Neural progenitor cell (in vitro differentiated cells): ENCODE measurements around the gene GPR84. TPM values are rescaled to one million over a fixed set of nuclear protein-coding genes. Genes with fewer than 3 reads are reported as not detected.
A peak's percentile ranks its signal among the peaks of the same experiment; 100 is the strongest.

Experiments used
- DNase-seq: peaks from one replicate; pipeline ENCODE4 v3.0.0-alpha.2; 2016; ENCODE audit warnings: low spot score
- H2AFZ ChIP-seq: fragments of 200-600 bp; sonication (generic); replicated peaks from 2 replicates; pipeline ENCODE4 v1.6.1; 2016; ENCODE audit warnings: antibody characterized with exemption
- H3F3A ChIP-seq: fragments of 200-600 bp; sonication (generic); 2 replicates; pipeline ENCODE4 v1.6.1; 2016; ENCODE audit warnings: antibody characterized with exemption, low read depth
- H3K27ac ChIP-seq: fragments of 200-600 bp; sonication (generic); 2 replicates; pipeline ENCODE4 v1.5.1; 2016; ENCODE audit warnings: mild to moderate bottlenecking
- H3K27me3 ChIP-seq: fragments of 200-600 bp; sonication (generic); 2 replicates; pipeline ENCODE4 v1.6.1; 2016; ENCODE audit warnings: mild to moderate bottlenecking, moderate library complexity
- H3K36me3 ChIP-seq: fragments of 200-600 bp; sonication (generic); 2 replicates; pipeline ENCODE4 v1.5.1; 2016
- H3K4me1 ChIP-seq: fragments of 200-600 bp; sonication (generic); 2 replicates; pipeline ENCODE4 v1.6.1; 2016; ENCODE audit warnings: mixed run types
- H3K4me2 ChIP-seq: fragments of 200-600 bp; sonication (generic); 2 replicates; pipeline ENCODE4 v1.6.1; 2016
- H3K4me3 ChIP-seq: fragments of 200-600 bp; sonication (generic); 2 replicates; pipeline ENCODE4 v1.5.1; 2016
- H3K79me2 ChIP-seq: fragments of 200-600 bp; sonication (generic); 2 replicates; pipeline ENCODE4 v1.6.1; 2016; ENCODE audit warnings: low read depth
- H3K9ac ChIP-seq: fragments of 200-600 bp; sonication (generic); 2 replicates; pipeline ENCODE4 v1.6.1; 2016
- H3K9me3 ChIP-seq: fragments of 200-600 bp; sonication (generic); 2 replicates; pipeline ENCODE4 v1.5.1; 2016; ENCODE audit warnings: low read depth
- H4K20me1 ChIP-seq: fragments of 200-600 bp; sonication (generic); 2 replicates; pipeline ENCODE4 v1.6.1; 2016; ENCODE audit warnings: low read depth
- H3K27ac Mint-ChIP-seq: 3 replicates; pipeline ENCODE4 v1.8.0; 2021; ENCODE audit warnings: mixed read lengths
- H3K27me3 Mint-ChIP-seq: 2 replicates; pipeline ENCODE4 v1.8.0; 2022; ENCODE audit warnings: low read depth, mild to moderate bottlenecking, inconsistent platforms, moderate library complexity, mixed read lengths; ENCODE audit not compliant: insufficient read depth
- H3K36me3 Mint-ChIP-seq: 3 replicates; pipeline ENCODE4 v1.8.0; 2021; ENCODE audit warnings: mixed read lengths
- H3K4me1 Mint-ChIP-seq: 3 replicates; pipeline ENCODE4 v1.8.0; 2021; ENCODE audit warnings: mixed read lengths
- H3K4me3 Mint-ChIP-seq: 3 replicates; pipeline ENCODE4 v1.8.0; 2021; ENCODE audit warnings: mild to moderate bottlenecking, moderate library complexity, mixed read lengths
- H3K9me3 Mint-ChIP-seq: 3 replicates; pipeline ENCODE4 v1.8.0; 2020; ENCODE audit warnings: mixed read lengths
- CTCF ChIP-seq: fragments of 200-600 bp; sonication (generic); IDR thresholded peaks from 2 replicates; pipeline ENCODE4 v1.5.1; 2017; ENCODE audit warnings: antibody characterized with exemption, mild to moderate bottlenecking
- EZH2 ChIP-seq: fragments of 200-600 bp; sonication (generic); IDR thresholded peaks from 2 replicates; pipeline ENCODE4 v1.6.1; 2017; ENCODE audit warnings: antibody characterized with exemption, mild to moderate bottlenecking, moderate library complexity
- EZH2phosphoT487 ChIP-seq: fragments of 200-600 bp; sonication (generic); IDR thresholded peaks from 2 replicates; pipeline ENCODE4 v1.6.1; 2017; ENCODE audit warnings: antibody characterized with exemption
- total RNA-seq: library from RNA; depleted of rRNA; stranded (reverse); fragments of >200 nt; gene quantifications from 2 replicates; pipeline ENCODE4 v1.2.3, GENCODE V29; 2015; ENCODE audit warnings: low replicate concordance

The GPR84 gene
- total RNA-seq, 1 donor from 2014 or later, result not detected

- Histone ChIP-seq H2AFZ (no peak overlapping the region), H3K4me1 (peaks cover 78% of the 10 kb centered on the region), H3K9ac (no peak overlapping the region), H3K27me3 (no peaks in the 10 kb centered on the region), H3K4me2 (peak overlapping the region; percentile 81), H4K20me1 (peaks cover 26% of the 10 kb centered on the region), H3F3A (peaks cover 74% of the 10 kb centered on the region), H3K79me2 (peaks cover 19% of the 10 kb centered on the region), H3K9me3 (no peaks in the 10 kb centered on the region), H3K27ac (no peak overlapping the region), H3K4me3 (peak overlapping the region; percentile 78), H3K36me3 (no peaks in the 10 kb centered on the region)
- no peaks in the 10 kb centered on the region for H3K9me3 Mint-ChIP-seq
- H3K36me3 Mint-ChIP-seq, result peaks cover 3% of the 10 kb centered on the region
- peak; percentile 34 for DNase-seq
- no peak for TF ChIP-seq EZH2
- no peak for TF ChIP-seq EZH2phosphoT487
- H3K27me3 Mint-ChIP-seq, result no peaks in the 10 kb centered on the region
- H3K4me3 Mint-ChIP-seq, result peak overlapping the region; percentile 93
- peaks cover 70% of the 10 kb centered on the region for H3K4me1 Mint-ChIP-seq
- H3K27ac Mint-ChIP-seq, result no peak overlapping the region
Measured at GRCh38 chr12:54390176-54390667, 25.9 kb upstream of the GPR84 start.

- H3K9ac ChIP-seq, result no peak overlapping the region
- H4K20me1 ChIP-seq, result peaks cover 31% of the 10 kb centered on the region
- H3K27ac ChIP-seq, result no peak overlapping the region
- Mint-ChIP-seq H3K27ac (peak overlapping the region; percentile 1), H3K4me3 (peak overlapping the region; percentile 93), H3K27me3 (no peaks in the 10 kb centered on the region), H3K4me1 (peaks cover 76% of the 10 kb centered on the region), H3K36me3 (no peaks in the 10 kb centered on the region), H3K9me3 (no peaks in the 10 kb centered on the region)
- H3K79me2 ChIP-seq, result peaks cover 24% of the 10 kb centered on the region
- DNase-seq, result no peak
- H2AFZ ChIP-seq, result no peak overlapping the region
- H3K9me3 ChIP-seq, result no peaks in the 10 kb centered on the region
- TF ChIP-seq CTCF, result no peak
- TF ChIP-seq EZH2phosphoT487, result no peak
- H3K36me3 ChIP-seq, result no peaks in the 10 kb centered on the region
- H3K4me1 ChIP-seq, result peaks cover 83% of the 10 kb centered on the region
- no peaks in the 10 kb centered on the region for H3K27me3 ChIP-seq
- peak overlapping the region; percentile 81 for H3K4me2 ChIP-seq
- H3K4me3 ChIP-seq, result peak overlapping the region; percentile 78
- peaks cover 72% of the 10 kb centered on the region for H3F3A ChIP-seq
Measured at GRCh38 chr12:54389607-54390175, 25.4 kb upstream of the GPR84 start.

DNA sequence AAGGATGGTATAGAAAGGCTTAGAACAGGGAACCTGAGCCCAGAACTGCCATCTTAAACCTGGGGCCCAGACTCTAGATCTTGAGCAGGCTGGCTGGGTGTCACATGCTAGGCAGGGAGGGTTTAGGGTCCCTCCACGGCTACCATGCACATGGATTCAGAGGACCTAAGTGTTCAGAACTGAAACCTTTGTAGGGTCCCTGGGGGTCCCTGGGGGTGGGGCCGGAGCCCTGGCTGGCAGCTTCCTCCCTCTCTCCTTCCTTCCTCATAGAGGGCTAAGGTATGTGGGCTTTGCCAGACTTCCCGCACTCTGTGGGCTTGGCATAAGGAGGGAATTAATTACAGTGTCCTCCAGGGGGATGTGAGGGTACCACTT lies 24.8 kb upstream of the GPR84 start:
- Histone ChIP-seq H3K9ac (no peak overlapping the region), H3K4me2 (peak overlapping the region; percentile 41), H3K79me2 (peaks cover 29% of the 10 kb centered on the region), H3K4me3 (no peak overlapping the region), H3K4me1 (peaks cover 88% of the 10 kb centered on the region), H2AFZ (no peak overlapping the region), H3K9me3 (no peaks in the 10 kb centered on the region), H3F3A (peaks cover 67% of the 10 kb centered on the region), H4K20me1 (peaks cover 37% of the 10 kb centered on the region), H3K27me3 (no peaks in the 10 kb centered on the region), H3K27ac (peak overlapping the region; percentile 55), H3K36me3 (no peaks in the 10 kb centered on the region)
- Mint-ChIP-seq H3K4me3 (peak overlapping the region; percentile 23), H3K36me3 (no peaks in the 10 kb centered on the region), H3K9me3 (no peaks in the 10 kb centered on the region), H3K4me1 (peaks cover 78% of the 10 kb centered on the region), H3K27ac (no peak overlapping the region), H3K27me3 (no peaks in the 10 kb centered on the region)
- no peak for DNase-seq
- TF ChIP-seq EZH2, result no peak
- no peak for TF ChIP-seq CTCF
- no peak for TF ChIP-seq EZH2phosphoT487
